Caco-2 (cell line): ENCODE results near the gene TMEM82. TPM values are rescaled to one million over a fixed set of nuclear protein-coding genes. Genes with fewer than 3 reads are reported as not detected.

Experiments
- BruUV-seq: library from RNA; stranded (reverse); fragments of 400-500 nt; replicated peaks from 2 replicates; lab custom pipeline; 2021; lab: Mats Ljungman, UMichigan
- CTCF ChIA-PET: fragments of 300-600 bp; sonication (Branson Sonifier 250); formaldehyde crosslinking; loops from one replicate; lab custom pipeline; 2022; ENCODE audit warnings: antibody characterized with exemption; lab: Charles Lee
- POLR2A ChIA-PET: fragments of 300-600 bp; sonication (Branson Sonifier 250); formaldehyde crosslinking; loops from one replicate; lab custom pipeline; 2022; ENCODE audit warnings: antibody characterized with exemption; lab: Charles Lee
- DNase-seq, 2 experiments: peaks; one replicate each; pipeline versions ENCODE4 v3.0.0 to v3.0.0-alpha.2; 2020 to 2022
- H3K27me3 ChIP-seq: replicated peaks from 2 replicates; pipeline ENCODE4 v1.6.0; 2011; ENCODE audit warnings: low read length; ENCODE audit not compliant: control insufficient read depth, insufficient read depth
- H3K36me3 ChIP-seq: 2 replicates; pipeline ENCODE4 v1.5.1; 2011; ENCODE audit warnings: low read length; ENCODE audit not compliant: control insufficient read depth, insufficient read depth
- H3K4me1 ChIP-seq: fragments of 250-450 bp; sonication (Bioruptor Pico); 2 replicates; pipeline ENCODE4 v1.5.1; 2020; ENCODE audit warnings: mild to moderate bottlenecking
- H3K4me3 ChIP-seq: 2 replicates; pipeline ENCODE4 v1.5.1; 2011; ENCODE audit warnings: low read depth, mild to moderate bottlenecking, control low read depth, low read length
- H3K9me3 ChIP-seq: fragments of 250-450 bp; sonication (Bioruptor Pico); 2 replicates; pipeline ENCODE4 v1.5.1; 2020; ENCODE audit warnings: mild to moderate bottlenecking, moderate library complexity
- H3K27ac Mint-ChIP-seq: one replicate; pipeline ENCODE4 v1.8.0; 2022; ENCODE audit warnings: mixed read lengths; ENCODE audit not compliant: unreplicated experiment
- H3K27me3 Mint-ChIP-seq: one replicate; pipeline ENCODE4 v1.8.0; 2022; ENCODE audit warnings: mixed read lengths; ENCODE audit not compliant: insufficient read depth, unreplicated experiment
- H3K36me3 Mint-ChIP-seq: one replicate; pipeline ENCODE4 v1.8.0; 2022; ENCODE audit warnings: mild to moderate bottlenecking, mixed read lengths; ENCODE audit not compliant: insufficient read depth, unreplicated experiment
- H3K4me1 Mint-ChIP-seq: one replicate; pipeline ENCODE4 v1.8.0; 2022; ENCODE audit warnings: low read depth, mixed read lengths; ENCODE audit not compliant: unreplicated experiment
- H3K4me3 Mint-ChIP-seq: one replicate; pipeline ENCODE4 v1.8.0; 2022; ENCODE audit warnings: mild to moderate bottlenecking, moderate library complexity, mixed read lengths; ENCODE audit not compliant: unreplicated experiment
- H3K9me3 Mint-ChIP-seq: one replicate; pipeline ENCODE4 v1.8.0; 2022; ENCODE audit warnings: mixed read lengths; ENCODE audit not compliant: unreplicated experiment
- CTCF ChIP-seq, 2 experiments: fragments of 200-600 bp in 1 of 2; IDR thresholded peaks; 1 replicate in 1 of 2; 2 replicates in 1 of 2; pipeline versions ENCODE4 v1.5.1 to v1.8.0; 2011 to 2022; ENCODE audit warnings: antibody characterized with exemption in 1 of 2, control low read depth in 1 of 2, inconsistent platforms in 1 of 2, low read depth in 1 of 2, low read length in 1 of 2, mild to moderate bottlenecking in 1 of 2, moderate library complexity in 1 of 2; ENCODE audit not compliant: insufficient read depth in 1 of 2, severe bottlenecking in 1 of 2, unreplicated experiment in 1 of 2
- intact Hi-C: fragments of 100-400 bp; cut with micrococcal nuclease; formaldehyde crosslinking; loops from one replicate; pipeline ENCODE4 v1.10.0; 2022; ENCODE audit not compliant: unreplicated experiment
- total RNA-seq: library from RNA; stranded (reverse); gene quantifications from 2 replicates; pipeline ENCODE4 v1.2.3, GENCODE V29; 2022

The TMEM82 gene
- total RNA-seq, 1 experiment from 2014 or later = 3.5 TPM

- Mint-ChIP-seq H3K27me3 (no peaks in the 10 kb centered on the region), H3K4me1 (peaks cover 35% of the 10 kb centered on the region), H3K27ac (no peak overlapping the region), H3K36me3 (peaks cover 12% of the 10 kb centered on the region), H3K9me3 (no peaks in the 10 kb centered on the region), H3K4me3 (no peak overlapping the region)
- BruUV-seq = no TSS peak
- POLR2A ChIA-PET = no interaction called here
- peaks cover 36% of the 10 kb centered on the region for H3K4me1 ChIP-seq
- no peak overlapping the region for H3K4me3 ChIP-seq
- intact Hi-C loops = no loop called here
- no peaks in the 10 kb centered on the region for H3K9me3 ChIP-seq
- CTCF ChIA-PET = no interaction called here
- no peak for TF ChIP-seq CTCF (IDR thresholded peaks at IDR 0.05; ENCODE audit: insufficient read depth in 1 of 2, low read depth in 1 of 2, low read length in 1 of 2, severe bottlenecking in 1 of 2, unreplicated experiment in 1 of 2)
- H3K36me3 ChIP-seq = no peaks in the 10 kb centered on the region
- no peaks in the 10 kb centered on the region for H3K27me3 ChIP-seq
- no peak for DNase-seq
Measured at GRCh38 chr1:15761366-15762128, 19.2 kb downstream of the TMEM82 start.

GRCh38 chr1:15762546-15762945 is 20.2 kb downstream of the TMEM82 start:
- no peaks in the 10 kb centered on the region for H3K36me3 ChIP-seq
- Mint-ChIP-seq H3K4me1 (peaks cover 35% of the 10 kb centered on the region), H3K9me3 (no peaks in the 10 kb centered on the region), H3K36me3 (peaks cover 12% of the 10 kb centered on the region), H3K27ac (peak overlapping the region; percentile 76), H3K4me3 (no peak overlapping the region), H3K27me3 (no peaks in the 10 kb centered on the region)
- ChIA-PET CTCF (interaction anchor here (0.6 kb wide), 1 partner anchor 20 kb away, joined by 5 read pairs; no protein-coding TSS in a partner anchor), POLR2A (no interaction called here)
- no TSS peak for BruUV-seq
- no peak for TF ChIP-seq CTCF (IDR thresholded peaks at IDR 0.05; ENCODE audit: insufficient read depth in 1 of 2, low read depth in 1 of 2, low read length in 1 of 2, severe bottlenecking in 1 of 2, unreplicated experiment in 1 of 2)
- peaks cover 34% of the 10 kb centered on the region for H3K4me1 ChIP-seq
- no peaks in the 10 kb centered on the region for H3K27me3 ChIP-seq
- intact Hi-C loops = no loop called here
- no peaks in the 10 kb centered on the region for H3K9me3 ChIP-seq
- no peak overlapping the region for H3K4me3 ChIP-seq
- peak; percentile 57 to 65 for DNase-seq

GRCh38 chr1:15764269-15764764 is 22.0 kb downstream of the TMEM82 start:
- no peaks in the 10 kb centered on the region for H3K27me3 Mint-ChIP-seq
- Histone ChIP-seq H3K36me3 (no peaks in the 10 kb centered on the region), H3K27me3 (no peaks in the 10 kb centered on the region), H3K4me3 (0 out of 2 replicates have a peak overlapping the region, but pooled peaks have one; percentile 7), H3K4me1 (peaks cover 28% of the 10 kb centered on the region), H3K9me3 (no peaks in the 10 kb centered on the region)
- no peaks in the 10 kb centered on the region for H3K9me3 Mint-ChIP-seq
- intact Hi-C loops = no loop called here
- CTCF ChIA-PET = interaction anchor here (0.9 kb wide), 1 partner anchor 28 kb away, joined by 3 read pairs; no protein-coding TSS in a partner anchor
- BruUV-seq = no TSS peak
- peak overlapping the region; percentile 64 for H3K27ac Mint-ChIP-seq
- H3K4me1 Mint-ChIP-seq = peaks cover 35% of the 10 kb centered on the region
- POLR2A ChIA-PET = no interaction called here
- peak overlapping the region; percentile 66 for H3K4me3 Mint-ChIP-seq
- DNase-seq = peak; percentile 58 to 72
- H3K36me3 Mint-ChIP-seq = peaks cover 12% of the 10 kb centered on the region
- TF ChIP-seq CTCF (IDR thresholded peaks at IDR 0.05; ENCODE audit: insufficient read depth in 1 of 2, low read depth in 1 of 2, low read length in 1 of 2, severe bottlenecking in 1 of 2, unreplicated experiment in 1 of 2) = no peak
